LNCAP (cell line): ENCODE measurements around the gene AMZ2.

Source experiments
- CTCF ChIP-seq: fragments of 450-650 bp; IDR thresholded peaks from 2 replicates; pipeline ENCODE4 v1.5.1; 2017; ENCODE audit warnings: mild to moderate bottlenecking

The AMZ2 gene

GRCh38 chr17:68205808-68206720, 41.8 kb upstream of the AMZ2 start:
- no peak for TF ChIP-seq CTCF

DNA sequence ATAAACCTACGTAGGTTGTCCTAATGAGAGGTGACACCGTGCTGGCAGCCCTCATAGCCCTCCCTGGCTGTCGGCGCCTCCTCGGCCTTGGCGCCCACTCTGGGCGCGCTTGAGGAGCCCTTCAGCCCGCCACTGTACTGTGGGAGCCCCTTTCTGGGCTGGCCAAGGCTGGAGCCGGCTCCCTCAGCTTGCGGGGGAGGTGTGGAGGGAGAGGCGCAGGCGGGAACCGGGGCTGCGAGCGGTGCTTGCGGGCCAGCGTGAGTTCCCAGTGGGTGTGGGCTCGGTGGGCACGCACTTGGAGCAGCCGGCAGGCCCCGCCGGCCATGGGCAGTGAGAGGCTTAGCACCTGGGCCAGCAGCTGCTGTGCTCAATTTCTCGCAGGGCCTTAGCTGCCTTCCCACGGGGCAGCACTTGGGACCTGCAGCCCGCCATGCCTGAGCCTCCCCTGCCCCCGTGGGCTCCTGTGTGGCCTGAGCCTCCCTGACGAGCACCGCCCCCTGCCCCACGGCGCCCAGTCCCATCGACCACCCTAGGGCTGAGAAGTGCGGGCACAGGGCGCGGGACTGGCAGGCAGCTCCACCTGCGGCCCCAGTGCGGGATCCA, 40.1 kb upstream of the AMZ2 start:
- no peak for TF ChIP-seq CTCF

- no peak for TF ChIP-seq CTCF
Measured at GRCh38 chr17:68210570-68211315, 37.1 kb upstream of the AMZ2 start.

- TF ChIP-seq CTCF = no peak
Measured at GRCh38 chr17:68221786-68222185, 26.1 kb upstream of the AMZ2 start.

GRCh38 chr17:68222606-68223005, 25.2 kb upstream of the AMZ2 start:
- TF ChIP-seq CTCF = no peak

GRCh38 chr17:68228817-68229570, 18.8 kb upstream of the AMZ2 start:
- TF ChIP-seq CTCF = no peak

- TF ChIP-seq CTCF = no peak
Measured at GRCh38 chr17:68229619-68230018, 18.2 kb upstream of the AMZ2 start.
